Colon (tissue), 2 donors: Measurements from ENCODE around the gene MYBPC3.
"Not testable (repeated sequence)": the region's sequence is repeated elsewhere in the genome, so short reads cannot be mapped to it uniquely, and the experiment has no call there.

Experiments
- FAIRE-seq: peaks from 2 replicates; lab custom pipeline; 2012; peaks lifted over from hg19 to GRCh38; lab: Jason Lieb, UNC
- donor health status: control.
- donor health status: control.

MYBPC3 gene

GRCh38 chr11:47318166-47318565 lies 34.3 kb downstream of the MYBPC3 start:
- no peak for FAIRE-seq

- no peak for FAIRE-seq
These were observed 35.3 kb downstream of the MYBPC3 start for GRCh38 chr11:47317064-47317828.

- not testable (repeated sequence) for FAIRE-seq
These were observed 36.0 kb downstream of the MYBPC3 start for GRCh38 chr11:47316501-47316900.

DNA sequence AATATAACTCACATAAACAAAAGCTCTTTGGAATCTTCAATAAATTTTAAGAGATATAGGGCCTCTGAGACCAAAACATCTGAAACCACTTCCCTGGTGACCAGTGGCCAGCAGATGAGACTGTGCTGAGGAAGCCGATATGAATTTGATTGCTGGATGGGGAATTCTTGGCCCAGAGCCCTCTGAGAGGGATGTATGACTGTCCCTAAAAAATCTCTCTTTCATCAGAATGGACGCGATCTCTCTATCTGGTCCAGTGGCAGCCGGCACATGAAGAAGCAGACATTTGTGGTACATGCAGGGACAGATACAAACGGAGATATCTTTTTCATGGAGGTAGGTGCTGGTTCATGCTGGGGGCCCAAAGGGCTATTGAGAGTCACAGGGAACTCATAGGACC lies 37.5 kb downstream of the MYBPC3 start:
- FAIRE-seq: no peak

DNA sequence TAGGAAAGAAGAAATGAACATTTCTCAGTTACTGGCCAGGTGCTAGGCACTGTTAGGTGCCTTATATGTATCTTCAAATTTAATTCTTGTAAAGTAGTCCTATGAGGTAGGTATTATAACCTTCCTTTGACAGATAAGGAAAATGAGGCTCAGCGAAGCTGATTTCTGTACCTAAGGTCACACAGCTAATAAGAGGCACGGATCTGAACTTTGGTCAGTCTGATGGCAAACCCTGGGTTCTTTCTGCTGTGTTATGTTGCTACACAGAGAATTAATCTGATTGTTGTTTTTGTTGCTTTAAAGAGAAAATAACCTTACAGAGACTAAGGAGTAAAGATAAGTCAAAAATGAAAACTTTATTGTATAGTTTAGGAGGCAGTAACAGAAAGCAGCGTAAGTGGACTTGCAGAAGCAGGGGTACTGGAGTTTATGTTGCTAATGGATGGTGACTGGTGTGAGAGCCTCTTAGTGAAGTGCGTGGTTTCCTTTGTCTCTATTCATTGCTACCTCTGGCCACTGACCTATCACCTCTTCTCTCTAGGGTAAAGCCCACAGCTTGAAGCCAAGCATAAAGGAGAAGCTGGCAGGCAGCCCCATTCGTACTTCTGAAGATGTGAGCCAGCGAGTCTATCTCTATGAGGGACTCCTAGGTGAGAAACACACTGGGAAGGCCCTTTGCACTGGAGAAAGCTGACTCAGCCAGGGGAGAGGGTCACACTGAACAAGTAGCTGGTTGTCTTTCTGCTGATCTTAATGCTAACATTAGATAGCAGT lies 44.3 kb downstream of the MYBPC3 start:
- no peak for FAIRE-seq

GRCh38 chr11:47306484-47306844 lies 46.0 kb downstream of the MYBPC3 start:
- no peak for FAIRE-seq

DNA sequence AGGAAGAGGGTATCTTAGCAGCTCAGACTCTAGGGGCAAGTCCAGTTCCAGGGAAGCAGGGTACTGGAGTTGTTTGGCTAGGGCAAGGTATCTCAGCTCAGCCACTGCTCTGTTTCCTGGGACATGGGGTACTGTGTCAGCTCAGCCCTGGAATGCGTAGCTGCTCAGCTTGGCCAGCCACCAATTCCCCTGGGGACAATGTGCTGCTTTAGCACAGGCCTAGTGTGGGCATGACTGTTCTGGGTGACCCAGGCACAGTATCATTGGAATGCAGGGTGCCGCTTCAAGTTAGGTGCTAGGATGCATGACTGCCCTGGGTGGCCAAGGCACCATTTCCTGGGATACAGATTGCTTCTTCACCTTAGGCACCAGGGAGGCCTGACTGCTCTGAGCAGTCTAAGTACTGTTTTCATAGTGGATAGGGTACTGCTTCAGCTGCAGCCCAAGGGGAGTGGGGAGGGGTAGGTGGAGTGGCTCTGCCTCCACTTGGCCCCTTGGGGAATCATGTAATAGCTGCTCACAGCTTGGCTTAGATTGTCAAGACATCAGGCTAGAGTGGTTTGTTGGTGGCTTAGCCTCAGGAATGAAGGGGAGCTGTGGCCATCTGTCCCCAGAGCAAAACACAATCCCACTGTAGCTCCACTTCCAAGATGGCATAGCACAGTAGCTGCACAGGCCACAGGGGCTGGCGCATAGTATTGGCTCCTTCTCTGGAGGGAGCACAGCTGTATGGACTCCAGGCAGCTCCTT lies 46.6 kb downstream of the MYBPC3 start:
- FAIRE-seq: no peak

GRCh38 chr11:47302853-47303252 lies 49.6 kb downstream of the MYBPC3 start:
- no peak for FAIRE-seq

GRCh38 chr11:47299078-47299477 lies 53.4 kb downstream of the MYBPC3 start:
- FAIRE-seq: no peak

DNA sequence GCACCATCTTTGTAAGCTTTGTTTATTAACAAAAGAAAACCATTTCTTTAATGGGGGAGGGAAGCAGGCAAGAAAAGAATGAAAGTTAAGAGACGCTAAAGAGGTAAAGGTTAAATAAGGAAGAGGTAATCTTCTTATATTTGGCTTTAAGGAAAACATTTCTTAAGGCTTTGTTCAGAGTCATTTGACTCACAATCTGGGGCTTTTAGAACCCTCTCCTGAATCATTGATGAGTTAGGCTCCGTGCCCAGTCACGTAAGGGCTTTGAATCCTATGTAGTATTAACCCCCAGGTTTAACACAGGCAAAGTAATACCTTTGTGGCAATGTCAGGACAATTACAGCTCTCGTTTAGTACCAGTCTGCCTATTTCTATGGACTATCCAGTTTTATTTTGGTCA lies 56.5 kb downstream of the MYBPC3 start:
- no peak for FAIRE-seq

DNA sequence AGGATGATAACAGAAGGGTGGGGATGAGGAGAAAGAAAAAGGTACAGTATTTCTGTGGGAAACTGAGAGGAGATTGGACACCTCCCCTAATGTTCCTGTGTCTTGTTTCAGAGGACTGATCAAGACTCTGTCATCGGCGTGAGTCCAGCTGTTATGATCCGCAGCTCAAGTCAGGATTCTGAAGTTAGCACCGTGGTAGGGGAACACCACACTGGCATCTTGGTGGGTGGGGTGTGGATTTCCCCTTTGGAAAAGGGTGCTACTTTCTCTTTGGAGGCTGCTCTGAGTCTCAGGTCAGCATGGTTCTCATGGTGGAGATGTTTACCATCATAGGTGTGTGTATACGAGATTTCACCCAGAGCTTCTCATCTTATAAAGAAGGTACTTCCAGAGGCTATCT lies 57.1 kb downstream of the MYBPC3 start:
- no peak for FAIRE-seq

DNA sequence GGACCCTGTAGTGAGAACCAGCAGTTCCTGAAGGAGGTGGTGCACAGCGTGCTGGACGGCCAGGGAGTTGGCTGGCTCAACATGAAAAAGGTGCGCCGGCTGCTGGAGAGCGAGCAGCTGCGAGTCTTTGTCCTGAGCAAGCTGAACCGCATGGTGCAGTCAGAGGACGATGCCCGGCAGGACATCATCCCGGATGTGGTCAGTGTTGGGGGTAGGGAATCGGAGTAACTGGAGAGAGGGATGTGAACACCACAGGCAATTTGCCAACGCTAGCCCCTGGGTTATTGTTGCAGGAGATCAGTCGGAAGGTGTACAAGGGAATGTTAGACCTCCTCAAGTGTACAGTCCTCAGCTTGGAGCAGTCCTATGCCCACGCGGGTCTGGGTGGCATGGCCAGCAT lies 62.6 kb downstream of the MYBPC3 start:
- FAIRE-seq: no peak

GRCh38 chr11:47288066-47288465 lies 64.4 kb downstream of the MYBPC3 start:
- no peak for FAIRE-seq

DNA sequence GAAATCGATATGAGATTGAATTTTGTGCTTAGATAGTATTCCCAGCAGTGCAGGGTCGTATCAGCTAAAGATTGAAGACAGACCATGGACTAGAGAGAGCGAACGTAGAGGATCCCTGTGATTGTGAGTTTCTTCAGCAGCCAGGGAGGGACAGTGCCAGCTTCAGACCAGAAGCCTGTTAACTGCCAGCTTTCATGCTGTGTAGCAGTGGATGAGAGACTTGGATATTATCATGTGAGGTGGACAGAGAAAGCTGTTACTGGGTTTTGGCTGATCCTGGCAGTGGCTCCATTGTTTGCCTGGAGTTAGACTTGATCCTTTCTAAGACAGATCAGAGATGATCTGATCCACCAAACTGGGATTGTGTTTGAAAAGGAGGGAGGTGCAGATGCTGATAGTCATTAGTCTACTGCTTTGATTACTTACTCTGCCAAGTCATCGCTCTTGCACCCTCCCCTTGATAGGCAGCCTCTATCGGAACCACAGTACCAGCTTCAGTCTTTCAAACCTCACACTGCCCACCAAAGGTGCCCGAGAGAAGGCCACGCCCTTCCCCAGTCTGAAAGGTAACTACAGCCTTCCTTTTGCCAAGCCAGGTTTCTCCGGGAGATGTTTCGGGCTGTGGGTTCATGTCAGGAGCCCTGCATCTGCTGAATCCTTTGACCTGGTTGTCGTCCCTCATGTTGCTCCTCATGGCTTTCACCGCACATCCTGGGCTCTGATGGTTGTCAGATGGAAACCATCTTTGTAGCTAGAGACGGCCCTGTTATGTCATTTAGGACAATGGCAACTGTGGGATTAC lies 66.3 kb downstream of the MYBPC3 start:
- no peak for FAIRE-seq

DNA sequence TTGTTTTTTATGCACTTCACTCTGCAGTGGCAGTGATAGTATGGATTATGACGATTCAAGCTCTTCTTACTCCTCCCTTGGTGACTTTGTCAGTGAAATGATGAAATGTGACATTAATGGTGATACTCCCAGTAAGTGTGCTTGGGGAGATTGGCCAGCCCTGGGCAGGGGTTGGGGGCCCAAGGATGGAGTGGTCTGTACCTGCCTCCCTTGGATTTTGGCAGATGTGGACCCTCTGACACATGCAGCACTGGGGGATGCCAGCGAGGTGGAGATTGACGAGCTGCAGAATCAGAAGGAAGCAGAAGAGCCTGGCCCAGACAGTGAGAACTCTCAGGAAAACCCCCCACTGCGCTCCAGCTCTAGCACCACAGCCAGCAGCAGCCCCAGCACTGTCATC lies 68.4 kb downstream of the MYBPC3 start:
- FAIRE-seq: no peak

DNA sequence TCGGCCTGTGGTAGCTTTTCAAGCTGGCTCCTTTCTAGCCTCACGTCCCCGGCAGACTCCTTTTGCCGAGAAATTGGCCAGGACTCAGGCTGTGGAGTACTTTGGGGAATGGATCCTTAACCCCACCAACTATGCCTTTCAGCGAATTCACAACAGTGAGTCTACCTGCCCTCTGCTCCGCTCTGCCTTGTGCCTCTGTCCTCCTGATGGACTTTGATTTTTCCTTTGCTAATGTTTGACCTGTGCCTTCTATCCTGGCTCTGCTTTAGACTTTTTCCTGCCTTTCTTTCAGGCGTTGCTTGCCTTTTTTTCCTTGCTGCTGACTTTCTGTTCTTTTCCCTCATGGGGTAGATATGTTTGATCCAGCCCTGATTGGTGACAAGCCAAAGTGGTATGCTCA lies 70.0 kb downstream of the MYBPC3 start:
- no peak for FAIRE-seq
